ENCODE measurements around the gene PTK6. TPM values are rescaled to one million over a fixed set of nuclear protein-coding genes. Genes with fewer than 3 reads are reported as not detected.
"Not testable (repeated sequence)": the region's sequence is repeated elsewhere in the genome, so short reads cannot be mapped to it uniquely, and the experiment has no call there.

Gene PTK6
- total and polyA plus RNA-seq, 9 donors = 0.07 to 0.46 (median 0.12) TPM; not detected in 2

DNA sequence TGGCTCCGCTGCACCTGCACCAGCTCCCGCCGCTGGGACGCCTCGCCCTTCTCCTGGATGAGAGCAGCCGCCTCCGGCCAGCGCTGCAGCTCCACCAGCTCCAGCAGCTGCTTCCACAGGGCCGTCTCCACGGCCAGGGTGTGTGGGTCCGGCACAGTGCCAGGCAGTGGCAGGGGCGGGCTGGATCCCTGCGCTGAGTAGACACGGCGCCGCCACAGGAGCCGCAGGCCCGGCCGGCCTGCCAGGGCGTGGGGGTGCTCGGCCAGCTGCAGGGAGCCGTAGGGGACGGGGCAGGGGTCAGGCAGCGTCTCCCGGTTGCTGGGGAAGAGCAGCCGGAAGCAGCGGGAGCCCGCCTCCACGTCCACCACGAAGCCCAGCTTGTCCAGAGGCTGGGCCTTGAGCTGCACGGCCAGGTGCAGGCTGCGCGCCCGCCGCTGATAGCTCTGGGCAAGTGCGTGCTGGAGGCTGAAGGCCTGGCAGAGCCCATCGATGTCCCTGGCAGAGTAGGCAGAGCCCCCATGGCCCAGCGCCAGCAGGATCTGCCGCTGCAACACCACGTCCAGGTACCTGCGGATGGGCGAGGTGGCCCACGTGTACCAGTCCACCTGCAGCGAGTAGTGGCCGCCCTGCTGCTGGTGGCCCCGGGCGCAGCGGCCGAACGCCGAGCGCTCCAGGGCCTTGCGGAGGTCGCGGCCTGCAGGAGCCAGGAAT, 26.2 kb upstream of the PTK6 start:
- Histone ChIP-seq H3K27me3 (no peaks in the 10 kb centered on the region), H3K27ac (no peak overlapping the region), H3K4me3 (no peak overlapping the region), H3K4me1 (ENCODE audit: insufficient read depth) (no peaks in the 10 kb centered on the region), H3K9me3 (no peaks in the 10 kb centered on the region), H3K36me3 (no peaks in the 10 kb centered on the region)
- TF ChIP-seq CTCF (IDR thresholded peaks at IDR 0.05) (no peak), POLR2A (IDR thresholded peaks at IDR 0.05) (no peak), EP300 (IDR thresholded peaks at IDR 0.05) (no peak)
- no peak for DNase-seq
- WGBS, 3 donors = 89 to 92% (median 91%) methylated on average over 35 to 55 of the region's 55 CpGs
- intact Hi-C loops (cut with DNase I) = no loop called here

DNA sequence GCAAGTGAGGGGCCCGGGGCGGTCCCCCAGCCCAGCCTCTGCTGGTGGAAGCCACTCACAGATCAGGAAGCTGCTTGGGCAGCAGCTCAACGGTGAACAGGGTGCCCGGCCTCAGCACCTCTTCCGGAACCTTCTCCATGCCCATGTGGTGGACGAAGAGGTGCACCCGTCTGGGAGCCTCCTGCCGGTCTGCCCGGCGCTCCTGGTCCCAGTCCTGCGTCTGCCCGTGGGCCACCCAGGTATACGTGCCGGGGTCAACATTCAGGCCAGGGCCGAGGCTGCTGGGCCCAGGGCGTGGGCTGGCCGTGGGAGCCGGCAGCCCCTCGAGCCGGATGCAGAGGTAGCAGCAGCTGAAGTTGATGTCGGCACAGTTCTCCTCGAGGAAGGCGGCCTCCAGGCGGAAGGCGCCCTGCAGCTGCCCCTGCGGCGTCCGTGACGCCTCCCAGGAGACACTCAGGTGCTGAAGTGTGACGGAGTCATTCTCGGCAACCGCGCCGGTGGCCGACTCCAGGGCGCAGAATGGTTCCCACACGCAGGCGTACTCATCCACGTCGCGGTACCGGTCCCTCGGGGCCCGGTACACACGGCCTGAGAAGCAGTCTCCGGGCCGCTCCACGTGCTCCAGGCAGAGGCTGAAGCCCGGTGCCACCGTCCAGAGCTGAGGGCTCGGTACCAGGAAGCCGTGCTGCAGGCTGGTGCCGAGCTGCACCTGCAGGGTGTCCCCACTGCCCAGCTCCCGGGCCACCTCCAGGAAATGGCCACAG, 25.5 kb upstream of the PTK6 start:
- 91 to 92% (median 92%) methylated on average over 54 of the region's 54 CpGs for WGBS, 3 donors
- intact Hi-C loops (cut with DNase I) = no loop called here
- no peak for TF ChIP-seq EP300 (IDR thresholded peaks at IDR 0.05)
- no peak for TF ChIP-seq POLR2A (IDR thresholded peaks at IDR 0.05)
- no peaks in the 10 kb centered on the region for H3K9me3 ChIP-seq
- no peak for DNase-seq
- H3K4me1 ChIP-seq (ENCODE audit: insufficient read depth) = no peaks in the 10 kb centered on the region
- no peaks in the 10 kb centered on the region for H3K36me3 ChIP-seq
- H3K27me3 ChIP-seq = no peaks in the 10 kb centered on the region
- no peak overlapping the region for H3K4me3 ChIP-seq
- H3K27ac ChIP-seq = no peak overlapping the region

DNA sequence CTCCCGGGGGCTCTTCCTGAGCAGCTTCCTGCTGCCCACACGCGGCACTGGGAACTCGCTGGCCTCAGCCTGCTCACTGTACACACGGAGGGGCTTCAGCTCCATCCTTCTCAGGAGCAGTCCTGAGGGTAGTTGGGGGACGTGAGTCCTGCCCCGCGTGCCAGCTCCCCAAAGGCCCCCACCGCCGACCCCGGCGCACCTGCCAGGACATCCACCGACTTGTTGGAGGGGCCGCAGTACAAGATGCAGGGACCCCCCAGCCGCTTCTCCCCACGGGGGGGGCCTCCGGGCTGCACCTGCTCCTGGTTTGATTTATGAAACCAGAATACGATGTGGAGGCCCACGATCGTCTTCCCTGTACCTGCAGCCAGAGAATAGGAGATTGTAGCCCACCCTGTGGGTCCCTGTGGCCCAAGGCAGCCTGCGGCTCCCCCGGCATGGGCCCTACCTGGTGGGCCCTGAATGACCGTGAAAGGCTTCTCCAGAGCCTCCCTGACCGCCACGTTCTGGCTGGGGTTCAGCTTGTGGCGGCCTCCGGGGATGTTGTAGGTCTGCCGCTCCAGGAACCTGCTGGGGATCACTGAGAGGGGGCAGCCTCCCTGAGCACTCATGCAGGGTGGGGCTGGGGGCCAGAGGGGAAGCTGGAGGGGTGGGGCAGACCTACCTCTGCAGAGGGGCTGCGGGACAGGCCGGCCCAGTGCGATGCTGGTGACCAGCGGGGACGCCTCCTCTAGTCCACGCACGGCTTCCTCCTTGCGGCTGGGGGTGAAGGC, 24.6 kb upstream of the PTK6 start:
- DNase-seq = no peak
- Histone ChIP-seq H3K9me3 (no peaks in the 10 kb centered on the region), H3K4me1 (ENCODE audit: insufficient read depth) (no peaks in the 10 kb centered on the region), H3K27me3 (no peaks in the 10 kb centered on the region), H3K27ac (no peak overlapping the region), H3K4me3 (no peak overlapping the region), H3K36me3 (no peaks in the 10 kb centered on the region)
- TF ChIP-seq CTCF (IDR thresholded peaks at IDR 0.05) (no peak), POLR2A (IDR thresholded peaks at IDR 0.05) (no peak), EP300 (IDR thresholded peaks at IDR 0.05) (no peak)
- WGBS, 3 donors = 86 to 89% (median 88%) methylated on average over 31 to 36 of the region's 36 CpGs
- intact Hi-C loops (cut with DNase I) = no loop called here

DNA sequence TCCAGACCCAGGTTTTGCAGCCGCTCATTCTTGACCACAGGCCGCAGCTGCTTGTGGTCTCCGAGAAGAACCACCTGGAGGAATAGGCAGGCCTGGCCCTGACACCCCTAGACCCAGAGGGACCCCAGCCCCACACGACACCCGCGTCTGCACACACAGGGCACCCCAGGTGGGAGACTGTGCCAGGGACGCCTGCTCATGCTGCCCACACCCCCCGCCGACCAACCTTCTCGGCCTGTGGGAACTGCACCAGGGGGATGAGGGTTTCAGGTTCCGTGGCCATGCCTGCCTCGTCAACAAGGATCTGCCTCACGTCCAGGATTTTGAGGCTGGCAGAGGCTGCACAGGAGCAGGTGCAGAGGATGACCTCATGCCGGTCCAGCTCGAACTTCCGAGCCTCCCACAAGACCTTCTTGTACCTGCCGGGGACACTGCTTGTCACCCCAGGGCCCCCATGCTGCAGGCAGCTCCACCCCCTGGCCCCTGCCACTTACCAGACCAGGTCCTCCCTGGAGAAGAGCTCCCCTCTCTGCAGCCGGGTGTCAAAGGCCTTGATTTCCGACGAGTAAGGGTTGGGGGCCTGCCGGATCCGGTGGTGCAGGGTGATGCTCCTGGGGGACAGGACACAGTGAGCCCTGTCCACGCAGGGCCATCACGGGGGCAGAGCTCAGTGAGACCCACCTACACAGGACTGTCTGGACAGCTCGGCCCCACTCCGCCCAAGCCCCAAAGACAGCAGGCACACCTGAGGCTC, 23.9 kb upstream of the PTK6 start:
- no peak for DNase-seq
- intact Hi-C loops (cut with DNase I) = no loop called here
- H3K27me3 ChIP-seq = no peaks in the 10 kb centered on the region
- no peaks in the 10 kb centered on the region for H3K9me3 ChIP-seq
- whole genome bisulfite sequencing, 3 donors = 88 to 91% (median 88%) methylated on average over 26 of the region's 26 CpGs
- no peak for TF ChIP-seq POLR2A (IDR thresholded peaks at IDR 0.05)
- no peaks in the 10 kb centered on the region for H3K36me3 ChIP-seq
- H3K4me1 ChIP-seq (ENCODE audit: insufficient read depth) = no peaks in the 10 kb centered on the region
- H3K27ac ChIP-seq = no peak overlapping the region
- H3K4me3 ChIP-seq = no peak overlapping the region

DNA sequence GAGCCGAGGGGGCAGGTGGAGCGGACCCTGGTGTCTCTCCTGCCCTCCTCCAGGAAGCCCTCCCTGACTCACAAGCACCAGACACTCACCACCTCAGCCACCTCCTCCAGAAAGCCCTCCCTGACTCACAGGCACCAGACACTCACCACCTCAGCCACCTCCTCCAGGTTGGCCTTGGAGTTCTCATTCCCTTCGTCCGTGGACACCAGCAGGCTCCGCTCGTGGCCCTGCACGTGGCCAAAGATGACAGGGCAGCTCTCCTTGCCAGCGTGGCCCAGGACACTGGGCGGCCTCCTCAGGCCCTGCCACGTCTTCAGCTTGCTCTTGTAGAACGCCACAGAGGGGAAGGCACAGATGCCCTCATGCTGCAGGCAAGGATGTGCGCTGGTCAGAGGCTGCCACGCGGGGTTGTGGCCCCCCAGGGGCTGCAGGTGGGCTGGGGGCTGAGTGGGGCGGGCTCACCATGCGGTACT, 23.2 kb upstream of the PTK6 start:
- Histone ChIP-seq H3K4me1 (ENCODE audit: insufficient read depth) (no peaks in the 10 kb centered on the region), H3K4me3 (no peak overlapping the region), H3K27me3 (no peaks in the 10 kb centered on the region), H3K27ac (no peak overlapping the region), H3K9me3 (no peaks in the 10 kb centered on the region), H3K36me3 (no peaks in the 10 kb centered on the region)
- DNase-seq = no peak
- 92 to 98% (median 94%) methylated on average over 16 of the region's 16 CpGs for WGBS, 3 donors
- no peak for TF ChIP-seq EP300 (IDR thresholded peaks at IDR 0.05)
- TF ChIP-seq POLR2A (IDR thresholded peaks at IDR 0.05) = no peak
- no peak for TF ChIP-seq CTCF (IDR thresholded peaks at IDR 0.05)
- intact Hi-C loops (cut with DNase I) = no loop called here

GRCh38 chr20:63559485-63560332, 22.5 kb upstream of the PTK6 start:
- not testable (repeated sequence) for DNase-seq; H3K9me3 ChIP-seq; H3K27me3 ChIP-seq; H3K4me3 ChIP-seq; H3K36me3 ChIP-seq; H3K4me1 ChIP-seq (ENCODE audit: insufficient read depth); H3K27ac ChIP-seq
- 93 to 96% (median 94%) methylated on average over 31 of the region's 31 CpGs for WGBS, 3 donors
- intact Hi-C loops (cut with DNase I) = loop anchor here in 1 of 4 donors (10.0 kb wide), 1 partner anchor 325 kb away; no protein-coding TSS in a partner anchor
